ENCODE results near the gene NCOA1.

NCOA1 gene

GRCh38 chr2:24809316-24810007 is 318.4 kb downstream of the NCOA1 start:
- H3K27me3 ChIP-seq (ENCODE audit: control insufficient read depth in 1 of 2, insufficient read depth in 2 of 2, low read length in 2 of 2) = no peaks in the 10 kb centered on the region
- no peaks in the 10 kb centered on the region for H3K9me3 ChIP-seq (ENCODE audit: low read length)
- H3K9ac ChIP-seq (ENCODE audit: low read length) = no peak overlapping the region
- H3K36me3 ChIP-seq (ENCODE audit: insufficient read depth, low read length) = no peaks in the 10 kb centered on the region
- H3K4me3 ChIP-seq (ENCODE audit: low read depth in 1 of 2, low read length in 2 of 2) = no peak overlapping the region
- no peak overlapping the region for H3K27ac ChIP-seq (ENCODE audit: low read depth, low read length)
- H3K4me1 ChIP-seq (ENCODE audit: insufficient read depth, low read length) = no peaks in the 10 kb centered on the region

DNA sequence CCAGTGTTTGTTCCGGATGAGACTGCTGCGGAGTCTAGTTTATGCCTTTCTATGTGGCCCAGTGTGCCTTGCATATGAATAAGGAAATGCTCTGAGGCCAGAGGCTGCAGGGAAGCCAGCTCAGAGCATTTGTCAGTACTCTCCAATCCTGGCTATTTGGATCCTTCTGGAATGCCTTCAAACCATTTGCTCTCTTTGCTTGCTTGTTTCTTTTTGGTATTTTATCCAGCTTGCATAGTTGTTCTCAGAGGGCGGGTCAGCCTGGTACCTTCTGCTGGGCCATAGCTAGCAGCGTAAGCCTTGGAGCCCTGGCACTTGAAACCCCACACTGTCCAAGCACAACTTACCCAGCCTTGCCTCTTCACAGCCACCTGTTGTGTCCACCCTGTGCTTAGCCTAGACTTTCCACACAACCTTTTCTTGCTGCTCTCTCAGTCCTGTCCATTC is 322.7 kb downstream of the NCOA1 start:
- Histone ChIP-seq H3K27me3 (ENCODE audit: control insufficient read depth in 1 of 2, insufficient read depth in 2 of 2, low read length in 2 of 2) (no peaks in the 10 kb centered on the region), H3K4me3 (ENCODE audit: low read depth in 1 of 2, low read length in 2 of 2) (no peak overlapping the region), H3K36me3 (ENCODE audit: insufficient read depth, low read length) (peaks cover 6% of the 10 kb centered on the region), H3K27ac (ENCODE audit: low read depth, low read length) (no peak overlapping the region), H3K4me1 (ENCODE audit: insufficient read depth, low read length) (no peaks in the 10 kb centered on the region), H3K9me3 (ENCODE audit: low read length) (no peaks in the 10 kb centered on the region), H3K9ac (ENCODE audit: low read length) (no peak overlapping the region)

- H3K9ac ChIP-seq (ENCODE audit: low read length) = no peak overlapping the region
- no peak overlapping the region for H3K27ac ChIP-seq (ENCODE audit: low read depth, low read length)
- H3K4me3 ChIP-seq (ENCODE audit: low read depth in 1 of 2, low read length in 2 of 2) = no peak overlapping the region
- H3K36me3 ChIP-seq (ENCODE audit: insufficient read depth, low read length) = peaks cover 8% of the 10 kb centered on the region
- H3K9me3 ChIP-seq (ENCODE audit: low read length) = no peaks in the 10 kb centered on the region
- no peaks in the 10 kb centered on the region for H3K4me1 ChIP-seq (ENCODE audit: insufficient read depth, low read length)
- no peaks in the 10 kb centered on the region for H3K27me3 ChIP-seq (ENCODE audit: control insufficient read depth in 1 of 2, insufficient read depth in 2 of 2, low read length in 2 of 2)
These were observed 323.5 kb downstream of the NCOA1 start for GRCh38 chr2:24814516-24814915.

GRCh38 chr2:24815171-24815570 is 324.1 kb downstream of the NCOA1 start:
- Histone ChIP-seq H3K9ac (ENCODE audit: low read length) (no peak overlapping the region), H3K27ac (ENCODE audit: low read depth, low read length) (no peak overlapping the region), H3K36me3 (ENCODE audit: insufficient read depth, low read length) (peaks cover 11% of the 10 kb centered on the region)

DNA sequence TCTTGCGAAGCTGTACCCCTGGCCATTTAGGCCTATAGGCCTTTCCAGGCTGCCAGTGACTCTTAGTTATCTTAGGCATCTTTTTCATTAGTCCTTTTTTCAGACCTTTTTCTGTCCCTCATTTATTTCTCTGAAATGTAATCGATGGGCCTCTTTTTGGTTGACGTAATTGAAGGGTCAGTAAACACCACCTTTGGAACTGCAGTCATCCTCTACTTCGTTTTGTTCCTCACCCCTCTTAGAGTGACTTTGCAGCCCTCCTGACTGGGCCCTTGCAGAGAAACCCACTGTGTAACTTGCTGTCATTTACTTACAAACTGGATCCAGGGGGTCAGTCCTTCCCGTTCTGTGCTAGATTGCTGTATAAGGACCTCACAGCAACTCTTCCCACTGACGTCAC is 325.4 kb downstream of the NCOA1 start:
- no peak overlapping the region for H3K9ac ChIP-seq (ENCODE audit: low read length)
- no peak overlapping the region for H3K4me3 ChIP-seq (ENCODE audit: low read depth in 1 of 2, low read length in 2 of 2)
- no peaks in the 10 kb centered on the region for H3K4me1 ChIP-seq (ENCODE audit: insufficient read depth, low read length)
- no peaks in the 10 kb centered on the region for H3K27me3 ChIP-seq (ENCODE audit: control insufficient read depth in 1 of 2, insufficient read depth in 2 of 2, low read length in 2 of 2)
- H3K36me3 ChIP-seq (ENCODE audit: insufficient read depth, low read length) = peaks cover 11% of the 10 kb centered on the region
- no peaks in the 10 kb centered on the region for H3K9me3 ChIP-seq (ENCODE audit: low read length)
- no peak overlapping the region for H3K27ac ChIP-seq (ENCODE audit: low read depth, low read length)

More at GRCh38 chr2:24815171-24815570, 324.1 kb downstream of the NCOA1 start:
- H3K27me3 ChIP-seq (ENCODE audit: control insufficient read depth in 1 of 2, insufficient read depth in 2 of 2, low read length in 2 of 2) = no peaks in the 10 kb centered on the region
- no peaks in the 10 kb centered on the region for H3K9me3 ChIP-seq (ENCODE audit: low read length)
- no peaks in the 10 kb centered on the region for H3K4me1 ChIP-seq (ENCODE audit: insufficient read depth, low read length)
- no peak overlapping the region for H3K4me3 ChIP-seq (ENCODE audit: low read depth in 1 of 2, low read length in 2 of 2)

- Histone ChIP-seq H3K9ac (ENCODE audit: low read length) (no peak overlapping the region), H3K4me3 (ENCODE audit: low read depth in 1 of 2, low read length in 2 of 2) (no peak overlapping the region), H3K36me3 (ENCODE audit: insufficient read depth, low read length) (peaks cover 11% of the 10 kb centered on the region), H3K27me3 (ENCODE audit: control insufficient read depth in 1 of 2, insufficient read depth in 2 of 2, low read length in 2 of 2) (no peaks in the 10 kb centered on the region), H3K9me3 (ENCODE audit: low read length) (no peaks in the 10 kb centered on the region), H3K4me1 (ENCODE audit: insufficient read depth, low read length) (no peaks in the 10 kb centered on the region), H3K27ac (ENCODE audit: low read depth, low read length) (no peak overlapping the region)
These were observed 325.8 kb downstream of the NCOA1 start for GRCh38 chr2:24816884-24817283.

- H3K9ac ChIP-seq (ENCODE audit: low read length) = no peak overlapping the region
- peaks cover 11% of the 10 kb centered on the region for H3K36me3 ChIP-seq (ENCODE audit: insufficient read depth, low read length)
- no peak overlapping the region for H3K27ac ChIP-seq (ENCODE audit: low read depth, low read length)
- no peaks in the 10 kb centered on the region for H3K9me3 ChIP-seq (ENCODE audit: low read length)
- H3K27me3 ChIP-seq (ENCODE audit: control insufficient read depth in 1 of 2, insufficient read depth in 2 of 2, low read length in 2 of 2) = no peaks in the 10 kb centered on the region
- H3K4me1 ChIP-seq (ENCODE audit: insufficient read depth, low read length) = no peaks in the 10 kb centered on the region
- no peak overlapping the region for H3K4me3 ChIP-seq (ENCODE audit: low read depth in 1 of 2, low read length in 2 of 2)
These were observed 327.7 kb downstream of the NCOA1 start for GRCh38 chr2:24818721-24819167.

DNA sequence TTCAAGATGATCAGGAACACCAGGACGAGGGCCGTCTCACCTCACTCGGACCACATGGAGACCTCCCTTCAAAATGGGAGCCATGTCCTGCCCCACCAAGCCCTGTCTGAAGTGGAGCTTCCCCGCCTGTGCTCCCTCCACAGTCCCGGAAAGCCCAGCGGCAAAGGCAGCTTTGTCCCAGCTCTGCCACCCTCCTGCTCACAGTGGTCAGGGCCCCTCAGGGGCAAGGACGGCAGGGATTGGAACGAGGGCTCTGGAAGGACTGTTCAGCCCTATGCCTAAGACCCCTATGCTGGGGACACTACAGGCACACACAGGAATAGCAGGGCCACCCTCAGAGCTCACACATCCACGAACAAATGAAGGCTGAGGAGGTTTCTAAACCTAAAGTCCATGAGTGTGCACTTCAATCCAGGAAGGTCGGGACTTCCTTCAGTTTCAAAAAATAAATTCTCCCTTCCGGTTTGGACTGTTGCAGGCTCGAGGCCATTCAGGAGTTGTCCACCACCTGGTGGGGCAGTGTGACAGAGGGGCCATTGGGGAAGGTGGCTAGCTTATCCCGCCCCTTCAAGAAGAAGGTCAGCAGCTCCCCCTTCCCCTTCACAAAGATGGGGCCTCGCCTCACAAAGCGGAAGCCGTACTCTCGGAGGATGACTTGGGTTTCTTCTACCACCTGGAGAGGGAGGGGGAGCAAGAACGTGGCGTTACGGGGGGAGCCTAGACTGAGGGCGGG is 328.6 kb downstream of the NCOA1 start:
- Histone ChIP-seq H3K4me1 (ENCODE audit: insufficient read depth, low read length) (no peaks in the 10 kb centered on the region), H3K9ac (ENCODE audit: low read length) (no peak overlapping the region), H3K4me3 (ENCODE audit: low read depth in 1 of 2, low read length in 2 of 2) (no peak overlapping the region), H3K27me3 (ENCODE audit: control insufficient read depth in 1 of 2, insufficient read depth in 2 of 2, low read length in 2 of 2) (no peaks in the 10 kb centered on the region), H3K27ac (ENCODE audit: low read depth, low read length) (no peak overlapping the region), H3K9me3 (ENCODE audit: low read length) (no peaks in the 10 kb centered on the region), H3K36me3 (ENCODE audit: insufficient read depth, low read length) (peaks cover 11% of the 10 kb centered on the region)

- H3K36me3 ChIP-seq (ENCODE audit: insufficient read depth, low read length) = peaks cover 10% of the 10 kb centered on the region
- no peaks in the 10 kb centered on the region for H3K27me3 ChIP-seq (ENCODE audit: control insufficient read depth in 1 of 2, insufficient read depth in 2 of 2, low read length in 2 of 2)
- H3K9me3 ChIP-seq (ENCODE audit: low read length) = no peaks in the 10 kb centered on the region
- H3K27ac ChIP-seq (ENCODE audit: low read depth, low read length) = no peak overlapping the region
- H3K9ac ChIP-seq (ENCODE audit: low read length) = no peak overlapping the region
- no peaks in the 10 kb centered on the region for H3K4me1 ChIP-seq (ENCODE audit: insufficient read depth, low read length)
- H3K4me3 ChIP-seq (ENCODE audit: low read depth in 1 of 2, low read length in 2 of 2) = no peak overlapping the region
These were observed 329.1 kb downstream of the NCOA1 start for GRCh38 chr2:24820175-24820513.

All from muscle layer of colon (tissue), 2 donors.